Stimulated activated naive B cell treated with anti-CD40 and anti-IgM and Interleukin-4, amounts not matched to agents 10 μg/mL and 1 μg/mL and 100 μg/mL, for 72 hours (primary cell): Measurements from ENCODE around the gene DNAI4.
A peak's percentile ranks its signal among the peaks of the same experiment; 100 is the strongest.

Experiments
- ATAC-seq, 2 donors: fragments of 150-1000 bp; cut with Tn5 transposase; replicated peaks; 2 replicates each; pipeline ENCODE4 v1.10.0; 2021; ENCODE audit warnings: moderate library complexity in 1 of 2
- DNase-seq: peaks from one replicate; pipeline ENCODE4 v3.0.0; 2021
- H3K27ac Mint-ChIP-seq: one replicate; pipeline ENCODE4 v1.8.0; 2022; ENCODE audit warnings: mild to moderate bottlenecking, mixed read lengths
- H3K27me3 Mint-ChIP-seq, 2 donors: one replicate each; pipeline ENCODE4 v1.8.0; 2022; ENCODE audit warnings: mixed read lengths in 2 of 2
- H3K36me3 Mint-ChIP-seq, 2 donors: one replicate each; pipeline ENCODE4 v1.8.0; 2022; ENCODE audit warnings: mixed read lengths in 2 of 2, mild to moderate bottlenecking in 1 of 2
- H3K4me1 Mint-ChIP-seq, 2 donors: one replicate each; pipeline ENCODE4 v1.8.0; 2022; ENCODE audit warnings: mixed read lengths in 2 of 2, mild to moderate bottlenecking in 1 of 2
- H3K4me3 Mint-ChIP-seq, 2 donors: one replicate each; pipeline ENCODE4 v1.8.0; 2022; ENCODE audit warnings: mild to moderate bottlenecking in 2 of 2, mixed read lengths in 2 of 2, moderate library complexity in 1 of 2
- H3K9me3 Mint-ChIP-seq, 2 donors: one replicate each; pipeline ENCODE4 v1.8.0; 2022; ENCODE audit warnings: mixed read lengths in 2 of 2, mild to moderate bottlenecking in 1 of 2

Gene DNAI4

GRCh38 chr1:66937529-66938234 lies 13.0 kb upstream of the DNAI4 start:
- Mint-ChIP-seq H3K27me3 (no peaks in the 10 kb centered on the region), H3K36me3 (peaks cover 8 to 14% of the 10 kb centered on the region in 2 donors), H3K4me3 (no peak overlapping the region), H3K4me1 (peaks cover 13 to 24% of the 10 kb centered on the region in 2 donors), H3K27ac (no peak overlapping the region), H3K9me3 (no peaks in the 10 kb centered on the region)
- DNase-seq (no peak), ATAC-seq (no peak)

- no peak for ATAC-seq
- no peaks in the 10 kb centered on the region for H3K27me3 Mint-ChIP-seq
- peak overlapping the region; percentile 31 to 75 for H3K4me3 Mint-ChIP-seq
- H3K9me3 Mint-ChIP-seq: no peaks in the 10 kb centered on the region
- peaks cover 8 to 10% of the 10 kb centered on the region in 2 donors for H3K36me3 Mint-ChIP-seq
- peaks cover 20 to 49% of the 10 kb centered on the region in 2 donors for H3K4me1 Mint-ChIP-seq
- DNase-seq: no peak
- H3K27ac Mint-ChIP-seq: no peak overlapping the region
Measured at GRCh38 chr1:66933887-66934700, 9.4 kb upstream of the DNAI4 start.

- ATAC-seq: no peak
- peaks cover 18 to 48% of the 10 kb centered on the region in 2 donors for H3K4me1 Mint-ChIP-seq
- H3K27me3 Mint-ChIP-seq: no peaks in the 10 kb centered on the region
- peak overlapping the region; percentile 3 to 31 for H3K4me3 Mint-ChIP-seq
- H3K36me3 Mint-ChIP-seq: peaks cover 6 to 9% of the 10 kb centered on the region in 2 donors
- no peaks in the 10 kb centered on the region for H3K9me3 Mint-ChIP-seq
- H3K27ac Mint-ChIP-seq: no peak overlapping the region
- no peak for DNase-seq
Measured at GRCh38 chr1:66932291-66932690, 7.6 kb upstream of the DNAI4 start.

- ATAC-seq (no peak), DNase-seq (no peak)
- no peak overlapping the region for H3K27ac Mint-ChIP-seq
- peaks cover 16 to 41% of the 10 kb centered on the region in 2 donors for H3K4me1 Mint-ChIP-seq
- H3K27me3 Mint-ChIP-seq: no peaks in the 10 kb centered on the region
- peak overlapping the region; percentile 93 to 95 for H3K4me3 Mint-ChIP-seq
- H3K9me3 Mint-ChIP-seq: no peaks in the 10 kb centered on the region
- H3K36me3 Mint-ChIP-seq: peaks cover 4 to 6% of the 10 kb centered on the region in 2 donors
Measured at GRCh38 chr1:66931590-66931989, 6.9 kb upstream of the DNAI4 start.

- ATAC-seq (no peak), DNase-seq (no peak)
- peak overlapping the region; percentile 93 to 95 for H3K4me3 Mint-ChIP-seq
- H3K9me3 Mint-ChIP-seq: no peaks in the 10 kb centered on the region
- H3K4me1 Mint-ChIP-seq: peaks cover 16 to 41% of the 10 kb centered on the region in 2 donors
- H3K27ac Mint-ChIP-seq: peak overlapping the region; percentile 95
- no peaks in the 10 kb centered on the region for H3K27me3 Mint-ChIP-seq
- H3K36me3 Mint-ChIP-seq: peaks cover 0 to 4% of the 10 kb centered on the region in 2 donors
Measured at GRCh38 chr1:66930823-66931174, 6.1 kb upstream of the DNAI4 start.

GRCh38 chr1:66929999-66930822 lies 5.6 kb upstream of the DNAI4 start:
- H3K27ac Mint-ChIP-seq: peak overlapping the region; percentile 95
- peak; percentile 94 for DNase-seq
- H3K36me3 Mint-ChIP-seq: peaks cover 0 to 4% of the 10 kb centered on the region in 2 donors
- H3K27me3 Mint-ChIP-seq: no peaks in the 10 kb centered on the region
- H3K4me3 Mint-ChIP-seq: peak overlapping the region; percentile 93 to 95
- ATAC-seq: peak; percentile 73 to 84
- H3K9me3 Mint-ChIP-seq: no peaks in the 10 kb centered on the region
- H3K4me1 Mint-ChIP-seq: peaks cover 17 to 43% of the 10 kb centered on the region in 2 donors

- DNase-seq (no peak), ATAC-seq (no peak)
- H3K4me3 Mint-ChIP-seq: peak overlapping the region; percentile 93 to 95
- no peaks in the 10 kb centered on the region for H3K9me3 Mint-ChIP-seq
- peaks cover 0 to 4% of the 10 kb centered on the region in 2 donors for H3K36me3 Mint-ChIP-seq
- no peaks in the 10 kb centered on the region for H3K27me3 Mint-ChIP-seq
- H3K27ac Mint-ChIP-seq: peak overlapping the region; percentile 80
- peaks cover 17 to 43% of the 10 kb centered on the region in 2 donors for H3K4me1 Mint-ChIP-seq
Measured at GRCh38 chr1:66929691-66929998, 5.0 kb upstream of the DNAI4 start.

- H3K9me3 Mint-ChIP-seq: no peaks in the 10 kb centered on the region
- ATAC-seq (no peak), DNase-seq (no peak)
- no peaks in the 10 kb centered on the region for H3K27me3 Mint-ChIP-seq
- H3K4me1 Mint-ChIP-seq: peaks cover 17 to 43% of the 10 kb centered on the region in 2 donors
- peak overlapping the region; percentile 93 to 95 for H3K4me3 Mint-ChIP-seq
- peak overlapping the region; percentile 80 for H3K27ac Mint-ChIP-seq
- peaks cover 0 to 4% of the 10 kb centered on the region in 2 donors for H3K36me3 Mint-ChIP-seq
Measured at GRCh38 chr1:66929146-66929688, 4.6 kb upstream of the DNAI4 start.

- no peak for ATAC-seq
- Mint-ChIP-seq H3K27ac (no peak overlapping the region), H3K4me1 (peaks cover 19 to 43% of the 10 kb centered on the region in 2 donors), H3K9me3 (no peaks in the 10 kb centered on the region), H3K4me3 (no peak overlapping the region), H3K27me3 (no peaks in the 10 kb centered on the region), H3K36me3 (peaks cover 3 to 4% of the 10 kb centered on the region in 2 donors)
- no peak for DNase-seq
Measured at GRCh38 chr1:66927528-66927927, 2.9 kb upstream of the DNAI4 start.

GRCh38 chr1:66925944-66926343 lies 1.3 kb upstream of the DNAI4 start:
- H3K36me3 Mint-ChIP-seq: peaks cover under 1 to 6% of the 10 kb centered on the region in 2 donors
- DNase-seq (no peak), ATAC-seq (no peak)
- H3K4me3 Mint-ChIP-seq: peak overlapping the region; percentile 93 to 99
- H3K27me3 Mint-ChIP-seq: no peaks in the 10 kb centered on the region
- no peak overlapping the region for H3K27ac Mint-ChIP-seq
- H3K4me1 Mint-ChIP-seq: peaks cover 16 to 30% of the 10 kb centered on the region in 2 donors
- H3K9me3 Mint-ChIP-seq: no peaks in the 10 kb centered on the region

GRCh38 chr1:66925558-66925910 lies 878 bp upstream of the DNAI4 start:
- no peak for ATAC-seq
- Mint-ChIP-seq H3K9me3 (no peaks in the 10 kb centered on the region), H3K4me1 (peaks cover 18 to 34% of the 10 kb centered on the region in 2 donors), H3K4me3 (peak overlapping the region; percentile 93 to 99), H3K36me3 (peaks cover 0 to 10% of the 10 kb centered on the region in 2 donors), H3K27me3 (no peaks in the 10 kb centered on the region), H3K27ac (peak overlapping the region; percentile 97)
- no peak for DNase-seq

GRCh38 chr1:66920543-66920942 lies 4.1 kb downstream of the DNAI4 start:
- peaks cover 15 to 30% of the 10 kb centered on the region in 2 donors for H3K36me3 Mint-ChIP-seq
- peaks cover 10 to 17% of the 10 kb centered on the region in 2 donors for H3K4me1 Mint-ChIP-seq
- peaks cover 3% of the 10 kb centered on the region in 2 donors for H3K9me3 Mint-ChIP-seq
- H3K27ac Mint-ChIP-seq: no peak overlapping the region
- no peak for DNase-seq
- H3K4me3 Mint-ChIP-seq: no peak overlapping the region
- no peaks in the 10 kb centered on the region for H3K27me3 Mint-ChIP-seq
- no peak for ATAC-seq

GRCh38 chr1:66919828-66920227 lies 4.8 kb downstream of the DNAI4 start:
- H3K4me1 Mint-ChIP-seq: peaks cover 10 to 17% of the 10 kb centered on the region in 2 donors
- no peak overlapping the region for H3K27ac Mint-ChIP-seq
- H3K27me3 Mint-ChIP-seq: no peaks in the 10 kb centered on the region
- H3K9me3 Mint-ChIP-seq: peaks cover 3% of the 10 kb centered on the region in 2 donors
- no peak overlapping the region for H3K4me3 Mint-ChIP-seq
- DNase-seq (no peak), ATAC-seq (no peak)
- H3K36me3 Mint-ChIP-seq: peaks cover 15 to 30% of the 10 kb centered on the region in 2 donors

- H3K4me1 Mint-ChIP-seq: peaks cover 10 to 17% of the 10 kb centered on the region in 2 donors
- H3K27ac Mint-ChIP-seq: no peak overlapping the region
- DNase-seq (no peak), ATAC-seq (no peak)
- H3K36me3 Mint-ChIP-seq: peaks cover 15 to 30% of the 10 kb centered on the region in 2 donors
- no peak overlapping the region for H3K4me3 Mint-ChIP-seq
- no peaks in the 10 kb centered on the region for H3K27me3 Mint-ChIP-seq
- H3K9me3 Mint-ChIP-seq: peaks cover 3% of the 10 kb centered on the region in 2 donors
Measured at GRCh38 chr1:66919063-66919462, 5.6 kb downstream of the DNAI4 start.
